ENCODE results near the gene RBM20. TPM values are rescaled to one million over a fixed set of nuclear protein-coding genes. Genes with fewer than 3 reads are reported as not detected.
A peak's percentile ranks its signal among the peaks of the same experiment; 100 is the strongest.

Gene RBM20
- total and polyA plus RNA-seq, 2 of the 13 experiments (the other 11 are each of a cell fraction or from before 2014, with no cell fraction given), result 0.02 to 0.22 TPM

- TF ChIP-seq EP300 (IDR thresholded peaks at IDR 0.05; ENCODE audit: low read depth in 2 of 2, low read length in 2 of 2), result no peak
- no peak for TF ChIP-seq EP300 (CRISPR knock-in tag; IDR thresholded peaks at IDR 0.05; ENCODE audit: borderline replicate concordance)
Measured at GRCh38 chr10:110868981-110869380, 224.8 kb downstream of the RBM20 start (continued).

DNA sequence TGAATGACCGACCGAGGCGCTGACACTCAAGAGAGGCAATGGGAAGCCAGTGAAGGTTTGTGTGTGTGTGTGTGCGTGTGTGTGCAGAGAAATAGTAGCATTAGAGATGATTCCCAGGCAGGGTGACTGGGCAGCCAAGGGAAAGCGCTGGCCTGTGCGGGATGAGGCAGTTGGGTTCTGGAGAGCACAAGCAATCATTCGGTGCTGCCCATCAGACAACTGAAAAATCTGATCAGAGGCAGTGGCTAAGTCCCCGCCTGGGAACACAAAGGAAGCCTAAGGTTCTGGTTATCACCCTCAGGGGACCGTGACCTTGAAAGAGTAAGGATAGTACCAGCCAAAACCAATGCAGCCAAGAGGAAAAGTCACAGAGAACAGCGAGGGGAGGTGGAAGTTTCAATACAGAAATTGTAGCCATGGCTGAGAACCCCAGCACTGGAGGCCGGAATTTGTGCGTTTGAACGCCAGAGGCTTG, 226.7 kb downstream of the RBM20 start:
- Histone ChIP-seq H3K4me3 (replicated peaks in 1 of 3; ENCODE audit: insufficient read depth in 1 of 3, low read depth in 2 of 3, low read length in 3 of 3) (peak overlapping the region in 2 of 3 experiments; percentile 13 to 60; a peak in 1 of 6 replicates), H3K27ac (ENCODE audit: extremely low read length, insufficient read depth, low read length) (peak overlapping the region; percentile 92), H3K9me3 (ENCODE audit: low read length) (no peaks in the 10 kb centered on the region), H3K4me2 (ENCODE audit: low read depth, low read length) (peak overlapping the region; percentile 87), H3K36me3 (replicated peaks in 1 of 2; ENCODE audit: control insufficient read depth in 1 of 2, insufficient read depth in 2 of 2, low read length in 2 of 2) (peaks cover 0 to under 1% of the 10 kb centered on the region in 2 experiments; a peak in 1 of 5 replicates), H3K79me2 (ENCODE audit: insufficient read depth, low read length) (peaks cover 30% of the 10 kb centered on the region), H4K20me1 (ENCODE audit: insufficient read depth, low read length) (peaks cover 6% of the 10 kb centered on the region; the same call in 1 of the 2 replicates), H2AFZ (ENCODE audit: low read length) (peak overlapping the region; percentile 79), H3K4me1 (ENCODE audit: insufficient read depth, low read length) (peaks cover 45% of the 10 kb centered on the region), H3K9ac (ENCODE audit: insufficient read depth, low read depth, low read length) (peak overlapping the region; percentile 64), H3K27me3 (ENCODE audit: control insufficient read depth in 1 of 2, insufficient read depth in 2 of 2, low read length in 2 of 2) (no peaks in the 10 kb centered on the region)
- no TSS peak for BruUV-seq (replicated peaks)
- ChIA-PET POLR2A (interaction anchor here (0.8 to 1.3 kb wide), 10 partner anchors 11 to 863 kb away, joined by 3 to 53 read pairs (median 8); partner anchors contain the start of genes ADD3, BBIP1 and SHOC2), CTCF (ENCODE audit: low intra/inter-chr PET ratio, low total read pairs) (no interaction called here)
- TF ChIP-seq ZBTB38 (CRISPR knock-in tag; IDR thresholded peaks at IDR 0.05) (peak; percentile 33; the same call in 1 of the 2 replicates), KDM2A (CRISPR knock-in tag; IDR thresholded peaks at IDR 0.05; ENCODE audit: borderline replicate concordance, low read depth) (no peak), ZC3H4 (CRISPR knock-in tag; IDR thresholded peaks at IDR 0.05; ENCODE audit: borderline replicate concordance) (0 out of 2 replicates have a peak, but pooled peaks have one; percentile 45)
- TF ChIP-seq, protein P1, sequence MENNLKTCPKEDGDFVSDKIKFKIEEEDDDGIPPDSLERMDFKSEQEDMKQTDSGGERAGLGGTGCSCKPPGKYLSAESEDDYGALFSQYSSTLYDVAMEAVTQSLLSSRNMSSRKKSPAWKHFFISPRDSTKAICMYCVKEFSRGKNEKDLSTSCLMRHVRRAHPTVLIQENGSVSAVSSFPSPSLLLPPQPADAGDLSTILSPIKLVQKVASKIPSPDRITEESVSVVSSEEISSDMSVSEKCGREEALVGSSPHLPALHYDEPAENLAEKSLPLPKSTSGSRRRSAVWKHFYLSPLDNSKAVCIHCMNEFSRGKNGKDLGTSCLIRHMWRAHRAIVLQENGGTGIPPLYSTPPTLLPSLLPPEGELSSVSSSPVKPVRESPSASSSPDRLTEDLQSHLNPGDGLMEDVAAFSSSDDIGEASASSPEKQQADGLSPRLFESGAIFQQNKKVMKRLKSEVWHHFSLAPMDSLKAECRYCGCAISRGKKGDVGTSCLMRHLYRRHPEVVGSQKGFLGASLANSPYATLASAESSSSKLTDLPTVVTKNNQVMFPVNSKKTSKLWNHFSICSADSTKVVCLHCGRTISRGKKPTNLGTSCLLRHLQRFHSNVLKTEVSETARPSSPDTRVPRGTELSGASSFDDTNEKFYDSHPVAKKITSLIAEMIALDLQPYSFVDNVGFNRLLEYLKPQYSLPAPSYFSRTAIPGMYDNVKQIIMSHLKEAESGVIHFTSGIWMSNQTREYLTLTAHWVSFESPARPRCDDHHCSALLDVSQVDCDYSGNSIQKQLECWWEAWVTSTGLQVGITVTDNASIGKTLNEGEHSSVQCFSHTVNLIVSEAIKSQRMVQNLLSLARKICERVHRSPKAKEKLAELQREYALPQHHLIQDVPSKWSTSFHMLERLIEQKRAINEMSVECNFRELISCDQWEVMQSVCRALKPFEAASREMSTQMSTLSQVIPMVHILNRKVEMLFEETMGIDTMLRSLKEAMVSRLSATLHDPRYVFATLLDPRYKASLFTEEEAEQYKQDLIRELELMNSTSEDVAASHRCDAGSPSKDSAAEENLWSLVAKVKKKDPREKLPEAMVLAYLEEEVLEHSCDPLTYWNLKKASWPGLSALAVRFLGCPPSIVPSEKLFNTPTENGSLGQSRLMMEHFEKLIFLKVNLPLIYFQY (CRISPR knock-in tag; IDR thresholded peaks at IDR 0.05; ENCODE audit: borderline replicate concordance), result 0 out of 2 replicates have a peak, but pooled peaks have one; percentile 27
- DNase-seq (ENCODE audit: low spot score) (no peak), ATAC-seq (no peak), FAIRE-seq (no peak)
- in situ Hi-C loops (cut with HindIII; ENCODE audit: extremely low pct_ligation_motif_present, low pct_unique_long_range_greater_than_20kb) (no loop called here), intact Hi-C loops (cut with micrococcal nuclease; ENCODE audit: unreplicated experiment) (loop anchor here (5.0 kb wide), 3 partner anchors 39 to 124 kb away; no protein-coding TSS in a partner anchor)
- 93% methylated on average over 13 of the region's 13 CpGs for WGBS (ENCODE audit: low lambda C conversion rate)
